CD4-positive, alpha-beta T cell (primary cell): ENCODE data around the gene DQX1. TPM values are rescaled to one million over a fixed set of nuclear protein-coding genes. Genes with fewer than 3 reads are reported as not detected.
A peak's percentile ranks its signal among the peaks of the same experiment; 100 is the strongest.

Experiments used
- ATAC-seq: fragments of 200-7000 bp; cut with Tn5 transposase; one replicate; pipeline ENCODE4 v1.10.0; 2022; ENCODE audit warnings: mild to moderate bottlenecking; ENCODE audit not compliant: poor library complexity
- CTCF ChIA-PET: fragments of 350-600 bp; sonication (Branson Sonifier 250); formaldehyde crosslinking; loops from one replicate; lab custom pipeline; 2021; ENCODE audit warnings: antibody characterized with exemption, inconsistent platforms; lab: Charles Lee
- POLR2A ChIA-PET: fragments of 350-600 bp; sonication (Branson Sonifier 250); formaldehyde crosslinking; loops from one replicate; lab custom pipeline; 2021; ENCODE audit warnings: antibody characterized with exemption, inconsistent platforms; lab: Charles Lee
- DNase-seq, 14 experiments: peaks; one replicate each; pipeline ENCODE4 v3.0.0-alpha.2; 2013 to 2020; ENCODE audit warnings: mixed read lengths in 2 of 14
- H3K27ac ChIP-seq, 2 donors: one replicate each; pipeline versions ENCODE4 v1.5.1 to v1.7.0; 2013; ENCODE audit warnings: low read length in 2 of 2, low read depth in 1 of 2, mild to moderate bottlenecking in 1 of 2
- H3K27me3 ChIP-seq, 2 experiments: 1 replicate in 1 of 2; 2 replicates in 1 of 2; pipeline versions ENCODE4 v1.6.1 to v1.7.0; 2013; ENCODE audit warnings: low read length in 2 of 2, control low read depth in 1 of 2, mild to moderate bottlenecking in 1 of 2, moderate library complexity in 1 of 2; ENCODE audit not compliant: insufficient read depth in 2 of 2, control insufficient read depth in 1 of 2
- H3K36me3 ChIP-seq: one replicate; pipeline ENCODE4 v1.6.1; 2013; ENCODE audit warnings: low read length, control low read depth; ENCODE audit not compliant: insufficient read depth
- H3K4me1 ChIP-seq: one replicate; pipeline ENCODE4 v1.6.1; 2013; ENCODE audit warnings: low read length, control low read depth; ENCODE audit not compliant: insufficient read depth
- H3K4me3 ChIP-seq: one replicate; pipeline ENCODE4 v1.5.1; 2013; ENCODE audit warnings: mild to moderate bottlenecking, low read length, moderate library complexity
- H3K9me3 ChIP-seq, 2 experiments: 1 replicate in 1 of 2; 2 replicates in 1 of 2; pipeline versions ENCODE4 v1.6.1 to v1.7.0; 2013; ENCODE audit warnings: low read length in 2 of 2, mild to moderate bottlenecking in 2 of 2, control low read depth in 1 of 2, moderate library complexity in 1 of 2; ENCODE audit not compliant: control insufficient read depth in 1 of 2, insufficient read depth in 1 of 2
- H3K27ac Mint-ChIP-seq: one replicate; pipeline ENCODE4 v1.8.0; 2020; ENCODE audit warnings: mixed read lengths
- H3K27me3 Mint-ChIP-seq: one replicate; pipeline ENCODE4 v1.8.0; 2021; ENCODE audit warnings: mixed read lengths
- H3K36me3 Mint-ChIP-seq: one replicate; pipeline ENCODE4 v1.8.0; 2021; ENCODE audit warnings: low read depth, mixed read lengths
- H3K4me1 Mint-ChIP-seq: one replicate; pipeline ENCODE4 v1.8.0; 2021; ENCODE audit warnings: low read depth, mixed read lengths
- H3K4me3 Mint-ChIP-seq: one replicate; pipeline ENCODE4 v1.8.0; 2020; ENCODE audit warnings: mild to moderate bottlenecking, mixed read lengths
- H3K9me3 Mint-ChIP-seq: one replicate; pipeline ENCODE4 v1.8.0; 2020; ENCODE audit warnings: mixed read lengths
- CTCF ChIP-seq: fragments of 200-600 bp; IDR thresholded peaks from one replicate; pipeline ENCODE4 v1.8.0; 2022; ENCODE audit warnings: antibody characterized with exemption, mild to moderate bottlenecking
- intact Hi-C, 2 experiments: fragments of 100-400 bp; cut with DNase I in 1 of 2; cut with micrococcal nuclease in 1 of 2; formaldehyde crosslinking; loops; one replicate each; pipeline versions ENCODE4 v1.15.1 to v1.9.0; 2023 to 2025; cut with DNase I, micrococcal nuclease
- total RNA-seq, 174 experiments: library from RNA in 2 of 174; stranded (reverse) in 2 of 174; gene quantifications; one replicate each; pipeline ENCODE4 v1.2.3 and lab custom pipeline; 2021 to 2026

The DQX1 gene
- total RNA-seq, 2 experiments from 2014 or later: 0.22 TPM; not detected in 1

- Histone ChIP-seq H3K27me3 (peaks cover 56 to 58% of the 10 kb centered on the region in 2 experiments), H3K4me1 (peaks cover 45% of the 10 kb centered on the region), H3K9me3 (peaks cover 0 to 36% of the 10 kb centered on the region in 2 experiments), H3K27ac (no peak overlapping the region), H3K36me3 (no peaks in the 10 kb centered on the region), H3K4me3 (no peak overlapping the region)
- no peak for TF ChIP-seq CTCF
- no peak for ATAC-seq
- CTCF ChIA-PET: no interaction called here
- no peak overlapping the region for H3K27ac Mint-ChIP-seq
- peaks cover 73% of the 10 kb centered on the region for H3K27me3 Mint-ChIP-seq
- POLR2A ChIA-PET: interaction anchor here (0.7 to 2.0 kb wide), 4 partner anchors 9 to 18 kb away, joined by 3 to 10 read pairs (median 3); partner anchors contain the start of genes AUP1 and HTRA2
- no peaks in the 10 kb centered on the region for H3K9me3 Mint-ChIP-seq
- DNase-seq: no peak
- H3K4me3 Mint-ChIP-seq: peak overlapping the region; percentile 69
- H3K36me3 Mint-ChIP-seq: peaks cover 1% of the 10 kb centered on the region
- peaks cover 28% of the 10 kb centered on the region for H3K4me1 Mint-ChIP-seq
- intact Hi-C loops: no loop called here
Measured at GRCh38 chr2:74512744-74513604, 13.1 kb downstream of the DQX1 start.

DNA sequence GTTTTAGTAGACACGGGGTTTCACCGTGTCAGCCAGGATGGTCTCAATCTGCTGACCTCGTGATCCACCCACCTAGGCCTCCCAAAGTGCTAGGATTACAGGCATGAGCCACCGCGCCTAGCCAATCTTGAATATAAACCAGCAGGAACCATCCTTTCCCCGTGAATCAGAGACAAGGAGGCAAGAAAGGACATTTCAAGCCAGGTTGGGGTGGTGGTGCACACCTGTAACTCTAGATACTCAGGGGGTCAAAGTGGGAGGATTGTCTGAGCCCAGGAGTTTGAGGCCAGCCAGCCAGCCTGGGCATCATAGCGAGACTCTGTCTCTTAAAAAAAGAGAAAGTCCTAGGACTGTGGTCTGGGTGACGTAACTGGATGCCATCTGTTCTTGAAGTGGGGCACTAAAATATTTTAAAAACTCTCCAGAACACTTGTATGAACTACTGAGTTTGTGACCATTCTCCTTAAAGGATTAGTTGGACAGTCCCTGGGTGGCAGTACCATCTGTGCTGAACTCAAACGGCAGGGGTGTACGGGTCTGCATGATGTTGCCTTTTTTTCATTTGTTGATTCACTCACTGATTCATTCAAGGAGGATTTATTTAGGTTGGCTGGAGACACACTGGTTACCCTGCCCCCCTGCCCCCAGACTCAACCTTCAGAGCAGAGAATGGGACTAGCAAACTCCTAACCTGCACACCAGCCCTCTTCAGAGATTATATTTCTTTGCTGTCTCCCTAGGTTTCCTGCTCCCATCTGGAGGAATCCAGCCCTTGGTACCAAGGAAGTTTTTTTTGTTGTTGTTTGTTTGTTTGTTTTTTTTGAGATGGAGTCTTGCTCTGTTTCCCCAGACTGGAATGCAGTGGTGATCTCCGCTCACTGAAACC is 14.7 kb downstream of the DQX1 start:
- ATAC-seq: no peak
- Histone ChIP-seq H3K27ac (no peak overlapping the region), H3K9me3 (peaks cover 0 to 32% of the 10 kb centered on the region in 2 experiments), H3K27me3 (peaks cover 40 to 44% of the 10 kb centered on the region in 2 experiments), H3K4me1 (peaks cover 53% of the 10 kb centered on the region), H3K4me3 (no peak overlapping the region), H3K36me3 (no peaks in the 10 kb centered on the region)
- Mint-ChIP-seq H3K4me1 (peaks cover 35% of the 10 kb centered on the region), H3K9me3 (no peaks in the 10 kb centered on the region), H3K36me3 (peaks cover 17% of the 10 kb centered on the region), H3K27me3 (peaks cover 70% of the 10 kb centered on the region), H3K4me3 (peak overlapping the region; percentile 30), H3K27ac (no peak overlapping the region)
- ChIA-PET POLR2A (interaction anchor here (1.1 to 4.4 kb wide), 3 partner anchors 21 to 53 kb away, joined by 3 to 23 read pairs (median 3); partner anchors contain the start of genes MRPL53 and WBP1), CTCF (no interaction called here)
- no peak for DNase-seq
- intact Hi-C loops: no loop called here
- no peak for TF ChIP-seq CTCF

- Mint-ChIP-seq H3K27me3 (peaks cover 67% of the 10 kb centered on the region), H3K4me1 (peaks cover 37% of the 10 kb centered on the region), H3K27ac (no peak overlapping the region), H3K9me3 (no peaks in the 10 kb centered on the region), H3K36me3 (peaks cover 25% of the 10 kb centered on the region), H3K4me3 (peak overlapping the region; percentile 3)
- no peak overlapping the region for H3K4me3 ChIP-seq
- H3K9me3 ChIP-seq: peaks cover 0 to 24% of the 10 kb centered on the region in 2 experiments
- DNase-seq (no peak), ATAC-seq (no peak)
- H3K4me1 ChIP-seq: peaks cover 53% of the 10 kb centered on the region
- CTCF ChIA-PET: interaction anchor here (0.8 to 1.6 kb wide), 3 partner anchors 10 to 22 kb away, joined by 3 to 6 read pairs (median 3); no protein-coding TSS in a partner anchor
- H3K27me3 ChIP-seq: peaks cover 29 to 43% of the 10 kb centered on the region in 2 experiments
- H3K27ac ChIP-seq: no peak overlapping the region
- intact Hi-C loops: no loop called here
- no peak for TF ChIP-seq CTCF
- POLR2A ChIA-PET: interaction anchor here (1.0 to 4.4 kb wide), 6 partner anchors 12 to 52 kb away, joined by 3 to 23 read pairs (median 4); partner anchors contain the start of genes AUP1, HTRA2, MOGS and MRPL53
- H3K36me3 ChIP-seq: peaks cover 8% of the 10 kb centered on the region
Measured at GRCh38 chr2:74510272-74510671, 15.8 kb downstream of the DQX1 start.
